Mesenchymal stem cell (in vitro differentiated cells and primary cell): ENCODE results near the gene MST1.

Experiments used
- DNase-seq: peaks from one replicate; pipeline ENCODE4 v3.0.0-alpha.2; 2013
- H2AFZ ChIP-seq: one replicate; pipeline ENCODE4 v1.6.1; 2013; ENCODE audit warnings: low read depth, mild to moderate bottlenecking, control low read depth, inconsistent platforms, low read length, moderate library complexity
- H2AK5ac ChIP-seq: 2 replicates; pipeline ENCODE4 v1.6.1; 2013; ENCODE audit warnings: low read length, moderate library complexity, mild to moderate bottlenecking, inconsistent platforms; ENCODE audit not compliant: severe bottlenecking
- H2BK120ac ChIP-seq: one replicate; pipeline ENCODE4 v1.6.1; 2013; ENCODE audit warnings: low read depth, mild to moderate bottlenecking, inconsistent platforms, low read length, moderate library complexity
- H2BK12ac ChIP-seq, 2 experiments: one replicate each; pipeline ENCODE4 v1.6.1; 2013; ENCODE audit warnings: inconsistent platforms in 2 of 2, low read length in 2 of 2, mild to moderate bottlenecking in 2 of 2, moderate library complexity in 2 of 2, control low read depth in 1 of 2
- H2BK15ac ChIP-seq: one replicate; pipeline ENCODE4 v1.6.1; 2013; ENCODE audit warnings: mild to moderate bottlenecking, low read depth, inconsistent platforms; ENCODE audit not compliant: poor library complexity, severe bottlenecking
- H2BK5ac ChIP-seq: 2 replicates; pipeline ENCODE4 v1.6.1; 2013; ENCODE audit warnings: low read depth, mild to moderate bottlenecking, low read length, control low read depth, inconsistent platforms; ENCODE audit not compliant: poor library complexity, severe bottlenecking
- H3K14ac ChIP-seq, 2 experiments: one replicate each; pipeline ENCODE4 v1.6.1; 2013; ENCODE audit warnings: inconsistent platforms in 2 of 2, low read length in 2 of 2, control low read depth in 1 of 2, mild to moderate bottlenecking in 1 of 2, moderate library complexity in 1 of 2
- H3K18ac ChIP-seq, 2 experiments: one replicate each; pipeline ENCODE4 v1.6.1; 2013; ENCODE audit warnings: inconsistent platforms in 2 of 2, low read length in 2 of 2, control low read depth in 1 of 2, low read depth in 1 of 2, mild to moderate bottlenecking in 1 of 2
- H3K23ac ChIP-seq, 2 experiments: one replicate each; pipeline ENCODE4 v1.6.1; 2013; ENCODE audit warnings: inconsistent platforms in 2 of 2, low read length in 2 of 2, mild to moderate bottlenecking in 2 of 2, moderate library complexity in 2 of 2, control low read depth in 1 of 2
- H3K27ac ChIP-seq: 2 replicates; pipeline ENCODE4 v1.5.1; 2013; ENCODE audit warnings: mild to moderate bottlenecking, moderate library complexity, low read length, control low read depth, inconsistent platforms; ENCODE audit not compliant: poor library complexity, severe bottlenecking
- H3K27me3 ChIP-seq, 2 experiments: 2 replicates each; pipeline versions ENCODE4 v1.6.1 to v1.7.0; 2013; ENCODE audit warnings: low read length in 2 of 2, mild to moderate bottlenecking in 2 of 2, moderate library complexity in 2 of 2, control low read depth in 1 of 2, inconsistent platforms in 1 of 2; ENCODE audit not compliant: control insufficient read depth in 1 of 2, insufficient read depth in 1 of 2
- H3K36me3 ChIP-seq, 2 experiments: 2 replicates each; pipeline versions ENCODE4 v1.6.1 to v1.7.0; 2013; ENCODE audit warnings: low read length in 2 of 2, control low read depth in 1 of 2, inconsistent platforms in 1 of 2, low read depth in 1 of 2, mild to moderate bottlenecking in 1 of 2; ENCODE audit not compliant: insufficient read depth in 2 of 2, control insufficient read depth in 1 of 2
- H3K4ac ChIP-seq, 2 experiments: one replicate each; pipeline ENCODE4 v1.6.1; 2013; ENCODE audit warnings: inconsistent platforms in 2 of 2, low read length in 2 of 2, mild to moderate bottlenecking in 2 of 2, moderate library complexity in 2 of 2, control low read depth in 1 of 2, low read depth in 1 of 2
- H3K4me1 ChIP-seq: 2 replicates; pipeline ENCODE4 v1.6.1; 2013; ENCODE audit warnings: low read depth, low read length, control low read depth; ENCODE audit not compliant: control insufficient read depth, insufficient read depth
- H3K4me2 ChIP-seq: 2 replicates; pipeline ENCODE4 v1.6.1; 2013; ENCODE audit warnings: low read length, mild to moderate bottlenecking, inconsistent platforms; ENCODE audit not compliant: poor library complexity, severe bottlenecking
- H3K4me3 ChIP-seq, 2 experiments: 2 replicates each; pipeline versions ENCODE4 v1.5.1 to v1.7.0; 2013; ENCODE audit warnings: low read length in 2 of 2, mild to moderate bottlenecking in 2 of 2, control low read depth in 1 of 2, low read depth in 1 of 2; ENCODE audit not compliant: insufficient read depth in 1 of 2
- H3K79me1 ChIP-seq: replicated peaks from 2 replicates; pipeline ENCODE4 v1.6.1; 2013; ENCODE audit warnings: mild to moderate bottlenecking, control low read depth, low read length, inconsistent platforms; ENCODE audit not compliant: poor library complexity, severe bottlenecking
- H3K9ac ChIP-seq: 2 replicates; pipeline ENCODE4 v1.7.0; 2013; ENCODE audit warnings: mild to moderate bottlenecking, low read length, moderate library complexity
- H3K9me3 ChIP-seq: 2 replicates; pipeline ENCODE4 v1.7.0; 2013; ENCODE audit warnings: mild to moderate bottlenecking, low read length; ENCODE audit not compliant: control insufficient read depth
- H4K8ac ChIP-seq: one replicate; pipeline ENCODE4 v1.6.1; 2013; ENCODE audit warnings: inconsistent platforms, mild to moderate bottlenecking, low read length, moderate library complexity
- H4K91ac ChIP-seq: one replicate; pipeline ENCODE4 v1.6.1; 2013; ENCODE audit warnings: mild to moderate bottlenecking, low read length, inconsistent platforms
- WGBS: methylation state at CpG from one replicate; pipeline ENCODE4 v1.1.7; 2013; ENCODE audit warnings: mixed read lengths; 5-methylcytosine and 5-hydroxymethylcytosine counted together

The MST1 gene

GRCh38 chr3:49664300-49664699 is 25.0 kb downstream of the MST1 start:
- no peak overlapping the region for H3K4ac ChIP-seq
- no peak overlapping the region for H3K9ac ChIP-seq
- no peak overlapping the region for H3K4me2 ChIP-seq
- 88% methylated on average over 11 of the region's 11 CpGs for WGBS
- no peak overlapping the region for H2BK12ac ChIP-seq
- no peak overlapping the region for H4K91ac ChIP-seq
- H3K23ac ChIP-seq = no peak overlapping the region
- no peak overlapping the region for H2AK5ac ChIP-seq
- no peaks in the 10 kb centered on the region for H3K36me3 ChIP-seq
- no peak overlapping the region for H2BK120ac ChIP-seq
- DNase-seq = no peak
- H3K9me3 ChIP-seq = no peaks in the 10 kb centered on the region
- no peak overlapping the region for H3K4me3 ChIP-seq
- no peaks in the 10 kb centered on the region for H3K79me1 ChIP-seq
- peaks cover 0 to 71% of the 10 kb centered on the region in 2 experiments for H3K27me3 ChIP-seq
- H4K8ac ChIP-seq = no peak overlapping the region
- H3K14ac ChIP-seq = no peak overlapping the region
- no peak overlapping the region for H3K27ac ChIP-seq
- no peak overlapping the region for H3K18ac ChIP-seq
- H3K4me1 ChIP-seq = peaks cover 33% of the 10 kb centered on the region
- H2BK5ac ChIP-seq = no peak overlapping the region
- no peak overlapping the region for H2BK15ac ChIP-seq
- H2AFZ ChIP-seq = no peak overlapping the region

- H2BK12ac ChIP-seq = no peak overlapping the region
- peaks cover 28% of the 10 kb centered on the region for H3K4me1 ChIP-seq
- no peak overlapping the region for H3K4me3 ChIP-seq
- no peak overlapping the region for H3K23ac ChIP-seq
- H4K8ac ChIP-seq = no peak overlapping the region
- no peak overlapping the region for H2BK120ac ChIP-seq
- no peak overlapping the region for H3K27ac ChIP-seq
- H2AK5ac ChIP-seq = no peak overlapping the region
- no peak overlapping the region for H2BK5ac ChIP-seq
- H3K9me3 ChIP-seq = no peaks in the 10 kb centered on the region
- no peak overlapping the region for H2BK15ac ChIP-seq
- no peak for DNase-seq
- peaks cover 0 to 70% of the 10 kb centered on the region in 2 experiments for H3K27me3 ChIP-seq
- no peak overlapping the region for H4K91ac ChIP-seq
- no peaks in the 10 kb centered on the region for H3K36me3 ChIP-seq
- H3K79me1 ChIP-seq = no peaks in the 10 kb centered on the region
- no peak overlapping the region for H3K4me2 ChIP-seq
- H3K14ac ChIP-seq = no peak overlapping the region
- WGBS = 92% methylated on average over 1 of the region's 1 CpG
- no peak overlapping the region for H3K18ac ChIP-seq
- H3K4ac ChIP-seq = no peak overlapping the region
- H2AFZ ChIP-seq = no peak overlapping the region
- H3K9ac ChIP-seq = no peak overlapping the region
Measured at GRCh38 chr3:49663831-49664230, 25.4 kb downstream of the MST1 start.

GRCh38 chr3:49662720-49663413 is 26.4 kb downstream of the MST1 start:
- H3K27me3 ChIP-seq = peaks cover 0 to 71% of the 10 kb centered on the region in 2 experiments
- H4K91ac ChIP-seq = no peak overlapping the region
- H3K14ac ChIP-seq = no peak overlapping the region
- H3K4ac ChIP-seq = no peak overlapping the region
- no peak overlapping the region for H2AFZ ChIP-seq
- H3K18ac ChIP-seq = no peak overlapping the region
- 95% methylated on average over 34 of the region's 34 CpGs for WGBS
- no peaks in the 10 kb centered on the region for H3K79me1 ChIP-seq
- no peak overlapping the region for H3K27ac ChIP-seq
- H4K8ac ChIP-seq = no peak overlapping the region
- no peak overlapping the region for H2AK5ac ChIP-seq
- no peak overlapping the region for H3K4me2 ChIP-seq
- H3K4me1 ChIP-seq = peaks cover 21% of the 10 kb centered on the region
- no peak overlapping the region for H2BK12ac ChIP-seq
- no peak overlapping the region for H2BK120ac ChIP-seq
- no peak for DNase-seq
- H3K9ac ChIP-seq = no peak overlapping the region
- H3K9me3 ChIP-seq = no peaks in the 10 kb centered on the region
- H2BK15ac ChIP-seq = no peak overlapping the region
- no peak overlapping the region for H3K23ac ChIP-seq
- H2BK5ac ChIP-seq = no peak overlapping the region
- H3K36me3 ChIP-seq = no peaks in the 10 kb centered on the region
- no peak overlapping the region for H3K4me3 ChIP-seq

- H2BK120ac ChIP-seq = no peak overlapping the region
- DNase-seq = no peak
- H2BK5ac ChIP-seq = no peak overlapping the region
- H2BK12ac ChIP-seq = no peak overlapping the region
- no peak overlapping the region for H3K18ac ChIP-seq
- no peaks in the 10 kb centered on the region for H3K36me3 ChIP-seq
- no peak overlapping the region for H2BK15ac ChIP-seq
- H3K4me1 ChIP-seq = peaks cover 13% of the 10 kb centered on the region
- 87% methylated on average over 22 of the region's 22 CpGs for WGBS
- no peak overlapping the region for H3K4me3 ChIP-seq
- no peak overlapping the region for H3K14ac ChIP-seq
- H2AFZ ChIP-seq = no peak overlapping the region
- H3K79me1 ChIP-seq = no peaks in the 10 kb centered on the region
- no peak overlapping the region for H3K23ac ChIP-seq
- H3K9ac ChIP-seq = no peak overlapping the region
- H2AK5ac ChIP-seq = no peak overlapping the region
- no peaks in the 10 kb centered on the region for H3K9me3 ChIP-seq
- H3K27me3 ChIP-seq = peaks cover 4 to 71% of the 10 kb centered on the region in 2 experiments
- H3K27ac ChIP-seq = no peak overlapping the region
- H3K4me2 ChIP-seq = no peak overlapping the region
- no peak overlapping the region for H3K4ac ChIP-seq
- H4K8ac ChIP-seq = no peak overlapping the region
- no peak overlapping the region for H4K91ac ChIP-seq
Measured at GRCh38 chr3:49662021-49662420, 27.3 kb downstream of the MST1 start.
